ENCODE data around the gene USP36.

DNA sequence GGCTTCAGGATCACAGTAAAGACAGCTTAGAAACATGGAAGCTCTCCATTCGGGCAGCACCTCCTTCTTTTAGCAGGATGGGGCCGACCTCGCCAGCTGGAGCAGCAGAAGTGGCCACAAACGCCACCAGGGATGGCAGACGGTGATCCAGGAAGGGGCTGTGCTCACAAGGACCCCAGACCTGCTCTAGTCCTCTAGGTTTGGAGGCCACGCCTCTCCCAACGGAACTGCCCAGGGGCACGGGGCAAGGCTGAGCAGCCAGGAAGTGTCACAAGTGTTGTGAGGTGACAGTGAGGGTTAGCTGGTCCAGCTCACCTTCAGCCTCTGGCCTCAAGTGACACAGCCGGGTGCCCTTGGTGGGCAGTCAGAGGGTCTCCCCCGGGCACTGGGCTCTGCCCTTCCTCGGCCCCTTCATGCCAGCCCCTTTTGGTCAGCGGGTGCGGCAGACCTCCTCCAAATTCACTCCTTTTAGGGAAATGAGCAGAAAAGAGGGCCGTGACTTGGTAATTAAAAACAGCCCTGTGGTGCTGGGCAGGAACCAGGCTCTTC is 42.0 kb upstream of the USP36 start:
- TF ChIP-seq, protein P1, sequence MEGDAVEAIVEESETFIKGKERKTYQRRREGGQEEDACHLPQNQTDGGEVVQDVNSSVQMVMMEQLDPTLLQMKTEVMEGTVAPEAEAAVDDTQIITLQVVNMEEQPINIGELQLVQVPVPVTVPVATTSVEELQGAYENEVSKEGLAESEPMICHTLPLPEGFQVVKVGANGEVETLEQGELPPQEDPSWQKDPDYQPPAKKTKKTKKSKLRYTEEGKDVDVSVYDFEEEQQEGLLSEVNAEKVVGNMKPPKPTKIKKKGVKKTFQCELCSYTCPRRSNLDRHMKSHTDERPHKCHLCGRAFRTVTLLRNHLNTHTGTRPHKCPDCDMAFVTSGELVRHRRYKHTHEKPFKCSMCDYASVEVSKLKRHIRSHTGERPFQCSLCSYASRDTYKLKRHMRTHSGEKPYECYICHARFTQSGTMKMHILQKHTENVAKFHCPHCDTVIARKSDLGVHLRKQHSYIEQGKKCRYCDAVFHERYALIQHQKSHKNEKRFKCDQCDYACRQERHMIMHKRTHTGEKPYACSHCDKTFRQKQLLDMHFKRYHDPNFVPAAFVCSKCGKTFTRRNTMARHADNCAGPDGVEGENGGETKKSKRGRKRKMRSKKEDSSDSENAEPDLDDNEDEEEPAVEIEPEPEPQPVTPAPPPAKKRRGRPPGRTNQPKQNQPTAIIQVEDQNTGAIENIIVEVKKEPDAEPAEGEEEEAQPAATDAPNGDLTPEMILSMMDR (IDR thresholded peaks at IDR 0.05), result no peak
- TF ChIP-seq TCF7L2 (IDR thresholded peaks at IDR 0.05; ENCODE audit: low read depth, low read length) (no peak), POLR2AphosphoS5 (IDR thresholded peaks at IDR 0.05; ENCODE audit: low read depth, low read length) (no peak), REST (IDR thresholded peaks at IDR 0.05; ENCODE audit: insufficient read depth in 1 of 2, low read depth in 2 of 2, low read length in 1 of 2) (no peak)
